Measurements from ENCODE around the gene FGF1. TPM values are rescaled to one million over a fixed set of nuclear protein-coding genes. Genes with fewer than 3 reads are reported as not detected.

The FGF1 gene
- total RNA-seq, 4 donors from 2014 or later, result 0.38 to 5.4 (median 0.65) TPM

GRCh38 chr5:142661143-142661542 is 24.7 kb downstream of the FGF1 start:
- TF ChIP-seq CTCF (IDR thresholded peaks at IDR 0.05) (no peak), POLR2A (IDR thresholded peaks at IDR 0.05) (no peak)
- DNase-seq (ENCODE audit: low spot score in 2 of 2), result no peak
- no peak overlapping the region for H3K4me3 ChIP-seq (ENCODE audit: low read depth, poor library complexity, severe bottlenecking)
- intact Hi-C loops (cut with DNase I; ENCODE audit: low total_unique reads), result no loop called here
- 97 to 98% methylated on average over 2 of the region's 2 CpGs for WGBS, 2 donors

DNA sequence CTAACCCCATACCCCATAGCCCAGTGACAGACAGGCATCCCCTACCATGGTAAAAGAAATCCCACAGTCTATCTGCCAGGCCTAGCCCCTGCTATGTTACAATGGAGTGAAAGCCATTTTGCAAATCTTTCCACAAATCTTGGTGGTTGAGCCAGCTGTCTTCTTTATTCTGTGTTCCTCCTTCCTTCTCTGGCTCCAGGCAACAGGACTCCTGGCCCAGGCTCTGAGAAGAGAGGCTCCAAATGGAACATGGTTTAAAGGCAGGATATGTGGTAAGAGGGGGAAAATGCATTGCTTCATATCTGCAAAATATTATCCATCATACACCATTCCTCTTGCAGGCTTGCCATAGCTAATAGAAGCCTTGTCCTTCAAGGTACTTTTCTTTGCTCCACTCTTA is 25.2 kb downstream of the FGF1 start:
- DNase-seq (ENCODE audit: low spot score in 2 of 2), result no peak
- intact Hi-C loops (cut with DNase I; ENCODE audit: low total_unique reads), result no loop called here
- TF ChIP-seq POLR2A (IDR thresholded peaks at IDR 0.05) (no peak), CTCF (IDR thresholded peaks at IDR 0.05) (no peak)
- H3K4me3 ChIP-seq (ENCODE audit: low read depth, poor library complexity, severe bottlenecking), result no peak overlapping the region

GRCh38 chr5:142660196-142660595 is 25.7 kb downstream of the FGF1 start:
- TF ChIP-seq CTCF (IDR thresholded peaks at IDR 0.05), result no peak
- no peak for TF ChIP-seq POLR2A (IDR thresholded peaks at IDR 0.05)
- H3K4me3 ChIP-seq (ENCODE audit: low read depth, poor library complexity, severe bottlenecking), result no peak overlapping the region
- intact Hi-C loops (cut with DNase I; ENCODE audit: low total_unique reads), result no loop called here
- WGBS, 2 donors, result 87 to 94% methylated on average over 8 to 10 of the region's 10 CpGs
- peak in 1 of 2 donors; percentile 75 for DNase-seq (ENCODE audit: low spot score in 2 of 2)

DNA sequence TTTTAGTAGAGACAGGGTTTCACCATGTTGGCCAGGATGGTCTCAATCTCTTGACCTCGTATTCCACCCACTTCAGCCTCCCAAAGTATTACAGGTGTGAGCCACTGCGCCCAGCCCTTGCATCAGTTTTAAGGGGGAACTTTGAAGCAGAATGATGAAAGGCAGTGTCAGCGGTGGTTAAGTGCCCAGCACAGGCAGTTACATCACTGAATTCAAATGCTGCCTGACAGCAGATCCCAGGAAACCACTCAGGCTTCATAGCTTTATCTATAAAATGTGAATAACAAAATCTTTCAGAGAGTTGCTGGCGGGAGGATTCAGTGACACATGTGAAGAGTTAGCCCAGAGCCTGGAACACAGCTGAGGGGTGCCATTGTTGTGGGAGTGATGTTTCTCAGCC is 26.5 kb downstream of the FGF1 start:
- DNase-seq (ENCODE audit: low spot score in 2 of 2), result no peak
- no peak overlapping the region for H3K4me3 ChIP-seq (ENCODE audit: low read depth, poor library complexity, severe bottlenecking)
- WGBS, 2 donors, result 89 to 93% methylated on average over 4 of the region's 4 CpGs
- TF ChIP-seq CTCF (IDR thresholded peaks at IDR 0.05), result no peak
- no peak for TF ChIP-seq POLR2A (IDR thresholded peaks at IDR 0.05)
- intact Hi-C loops (cut with DNase I; ENCODE audit: low total_unique reads), result no loop called here

DNA sequence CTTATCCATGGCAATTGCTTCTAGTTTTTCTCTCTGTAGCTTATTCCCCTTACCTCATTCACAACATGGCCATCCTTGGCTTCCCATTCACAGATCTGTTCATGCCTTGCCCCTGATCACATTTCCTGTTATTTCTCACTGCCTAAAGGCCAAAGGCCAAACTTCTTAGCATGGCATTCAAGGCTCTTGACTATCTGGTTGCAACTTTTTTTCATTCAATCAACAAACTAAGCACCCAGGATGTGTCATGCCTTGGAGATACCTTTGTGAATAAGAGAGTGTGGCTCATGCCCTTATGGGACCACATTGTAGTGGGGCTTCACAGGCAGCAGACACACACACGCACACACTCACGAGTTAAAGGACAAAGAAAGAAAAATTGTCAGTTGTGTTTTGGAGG is 27.6 kb downstream of the FGF1 start:
- intact Hi-C loops (cut with DNase I; ENCODE audit: low total_unique reads), result no loop called here
- DNase-seq (ENCODE audit: low spot score in 2 of 2), result no peak
- no peak overlapping the region for H3K4me3 ChIP-seq (ENCODE audit: low read depth, poor library complexity, severe bottlenecking)
- TF ChIP-seq CTCF (IDR thresholded peaks at IDR 0.05) (no peak), POLR2A (IDR thresholded peaks at IDR 0.05) (no peak)
- WGBS, 2 donors, result 91 to 92% methylated on average over 2 of the region's 2 CpGs

DNA sequence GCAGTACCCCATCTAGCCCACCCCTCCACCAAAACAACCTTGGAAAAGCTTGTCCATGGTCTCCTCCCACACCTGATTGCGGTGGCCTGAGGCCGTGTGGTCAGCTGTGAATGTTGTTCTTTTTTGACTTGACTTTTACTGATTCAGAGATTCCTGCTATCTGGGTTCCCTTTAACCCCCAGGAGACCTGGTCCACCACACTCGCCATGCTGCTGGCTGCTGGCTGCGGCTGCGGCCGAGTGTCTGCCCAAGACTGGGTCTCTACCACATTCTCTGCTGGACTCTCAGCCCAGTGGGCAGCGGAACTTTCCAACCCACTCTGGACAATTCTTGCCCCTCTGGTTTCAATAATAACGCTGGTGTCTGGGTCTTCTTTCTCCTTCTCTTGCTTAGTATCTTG is 28.4 kb downstream of the FGF1 start:
- intact Hi-C loops (cut with DNase I; ENCODE audit: low total_unique reads), result no loop called here
- no peak for TF ChIP-seq POLR2A (IDR thresholded peaks at IDR 0.05)
- TF ChIP-seq CTCF (IDR thresholded peaks at IDR 0.05), result no peak
- no peak overlapping the region for H3K4me3 ChIP-seq (ENCODE audit: low read depth, poor library complexity, severe bottlenecking)
- DNase-seq (ENCODE audit: low spot score in 2 of 2), result peak in 1 of 2 donors; percentile 61
- WGBS, 2 donors, result 97 to 99% methylated on average over 8 of the region's 8 CpGs
